NCI-H1105 treated with DMSO at 0.1 percent for 48 hours (cell line): ENCODE data around the gene VRK1.
"Not testable (repeated sequence)": the region's sequence is repeated elsewhere in the genome, so short reads cannot be mapped to it uniquely, and the experiment has no call there.

Source experiments
- DNase-seq: peaks from one replicate; lab custom pipeline; 2025; lab: John Stamatoyannopoulos, UW

The VRK1 gene

GRCh38 chr14:96796851-96797581, at the start of gene VRK1:
TSS of gene VRK1 (plus strand) at chr14:96797382. CDS start at chr14:96833472, 36,090 bp downstream.
- peak; percentile 96 for DNase-seq

- no peak for DNase-seq
Measured at GRCh38 chr14:96747608-96748007, 49.6 kb upstream of the VRK1 start.

- DNase-seq, result peak; percentile 91
Measured at GRCh38 chr14:96748362-96748761, 48.8 kb upstream of the VRK1 start.

DNA sequence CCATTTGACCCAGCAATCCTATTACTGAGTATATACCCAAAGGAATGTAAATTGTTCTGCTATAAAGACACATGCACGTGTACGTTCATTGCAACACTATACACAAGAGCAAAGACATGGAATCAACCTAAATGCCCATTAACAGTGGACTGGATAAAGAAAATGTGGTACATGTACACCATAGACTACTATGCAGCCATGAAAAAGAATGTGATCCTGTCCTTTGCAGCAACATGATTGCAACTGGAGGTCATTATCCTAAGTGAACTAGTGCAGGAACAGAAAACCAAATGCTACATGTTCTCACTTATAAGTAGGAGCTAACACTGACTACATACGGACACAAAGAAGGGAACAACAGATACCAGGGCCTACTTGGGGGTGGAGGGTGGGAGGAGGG, 45.7 kb upstream of the VRK1 start:
- DNase-seq, result no peak

GRCh38 chr14:96752125-96752524, 45.1 kb upstream of the VRK1 start:
- no peak for DNase-seq

- DNase-seq, result no peak
Measured at GRCh38 chr14:96752594-96752993, 44.6 kb upstream of the VRK1 start.

DNA sequence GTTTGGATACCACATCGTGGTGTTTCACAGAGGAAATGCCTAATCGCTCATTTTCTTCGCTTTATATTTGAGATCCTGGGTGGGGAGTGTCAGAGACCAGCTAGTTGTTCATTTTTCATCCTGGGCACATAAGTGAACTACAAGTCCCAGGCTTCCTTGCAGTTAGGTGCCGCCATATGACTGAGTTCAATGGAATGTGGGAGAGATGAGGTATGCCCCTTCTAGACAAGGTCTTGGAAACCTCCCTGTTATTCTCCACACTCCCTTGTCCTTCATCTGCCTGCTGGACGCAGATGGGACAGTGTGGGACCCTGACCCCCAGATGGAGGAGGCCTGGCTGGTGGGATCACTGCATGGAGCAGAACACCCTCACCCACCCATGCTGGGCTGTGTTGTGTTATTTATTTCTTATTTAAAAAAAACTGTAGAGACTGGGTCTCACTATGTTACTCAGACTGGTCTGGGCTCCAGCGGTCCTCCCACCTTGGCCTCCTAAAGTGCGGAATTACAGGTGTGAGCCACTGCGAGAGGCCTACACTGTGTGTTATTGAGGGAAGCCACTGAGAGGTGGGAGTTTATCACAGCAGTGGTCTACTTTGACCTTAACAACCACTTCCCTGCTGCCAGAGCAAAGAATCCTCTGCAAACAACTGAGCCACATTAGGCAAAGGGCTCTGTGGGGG, 42.9 kb upstream of the VRK1 start:
- DNase-seq, result no peak

DNA sequence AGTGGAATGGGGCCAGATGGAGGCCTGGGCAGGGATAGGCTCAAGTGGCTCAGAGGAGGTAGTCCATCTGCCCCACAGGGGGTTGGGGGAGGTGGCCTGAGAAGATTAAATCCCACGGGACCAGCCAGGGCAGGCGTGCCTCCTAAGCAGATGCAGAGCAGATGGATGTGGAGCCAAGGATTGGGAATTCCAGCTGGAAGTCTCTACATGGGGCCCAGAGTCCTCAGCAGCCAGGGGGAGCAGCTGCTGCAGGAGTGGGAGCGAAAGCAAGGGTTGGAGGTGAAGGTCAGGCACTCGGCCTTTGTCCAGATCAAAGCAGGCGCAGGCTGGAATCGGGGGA, 42.4 kb upstream of the VRK1 start:
- no peak for DNase-seq

DNA sequence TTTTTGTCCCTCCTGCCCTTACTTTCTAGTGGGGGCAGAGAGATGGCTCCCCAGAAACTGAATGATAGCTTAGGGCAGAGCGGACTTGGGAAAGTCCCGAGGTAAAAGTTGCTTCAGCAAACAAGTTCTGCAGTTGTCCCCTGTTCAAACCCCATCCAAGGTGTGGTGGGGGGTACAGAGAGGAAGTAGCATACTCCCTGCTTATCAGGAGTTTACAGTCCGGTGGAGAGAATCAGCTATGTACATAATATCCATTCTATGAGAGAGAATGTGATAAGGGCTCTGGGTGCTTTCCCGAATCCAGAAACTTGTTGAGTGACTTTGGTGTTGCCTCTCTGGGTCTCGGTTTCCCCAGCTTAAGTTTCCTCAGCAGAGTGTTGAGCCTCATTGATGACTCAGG, 40.4 kb upstream of the VRK1 start:
- no peak for DNase-seq

DNA sequence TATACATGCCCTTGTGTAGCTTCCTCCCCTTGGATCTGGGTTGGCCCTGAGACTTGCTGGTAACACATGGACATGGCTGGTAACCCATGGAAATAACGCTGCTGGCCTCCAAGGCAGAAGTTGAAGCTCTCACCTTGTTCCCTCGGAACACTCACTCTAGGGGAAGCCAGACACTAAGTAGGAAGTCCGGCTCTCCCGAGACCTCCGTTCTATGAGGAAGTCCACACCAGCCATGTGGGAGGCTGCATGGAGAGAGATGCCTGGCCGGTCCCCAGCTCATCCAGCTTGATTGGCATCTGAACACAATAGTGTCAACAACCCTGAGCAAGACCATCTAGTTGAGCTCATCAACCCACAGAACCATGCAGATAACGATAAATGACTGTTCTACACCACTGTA, 39.7 kb upstream of the VRK1 start:
- DNase-seq, result no peak

- DNase-seq, result no peak
Measured at GRCh38 chr14:96761066-96761465, 36.1 kb upstream of the VRK1 start.

DNA sequence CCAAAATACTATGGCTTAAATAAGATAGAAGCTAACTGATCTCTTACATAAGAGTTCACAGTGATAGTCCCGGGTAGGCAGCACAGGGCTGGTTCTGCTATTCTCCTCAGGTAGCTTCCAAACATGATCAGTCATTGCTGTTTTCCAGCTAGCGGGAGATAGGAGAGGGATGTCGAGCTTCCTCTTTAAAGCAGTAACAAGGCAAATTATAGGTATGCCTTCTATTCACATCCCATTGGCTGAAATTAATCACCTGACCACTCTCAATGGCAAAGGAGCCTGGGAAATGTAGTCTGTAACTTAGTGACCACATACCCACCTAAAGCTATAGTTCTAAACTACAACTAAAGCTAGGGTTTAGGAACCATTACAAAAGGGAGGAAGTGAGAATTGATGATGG, 34.5 kb upstream of the VRK1 start:
- DNase-seq, result peak; percentile 21

DNA sequence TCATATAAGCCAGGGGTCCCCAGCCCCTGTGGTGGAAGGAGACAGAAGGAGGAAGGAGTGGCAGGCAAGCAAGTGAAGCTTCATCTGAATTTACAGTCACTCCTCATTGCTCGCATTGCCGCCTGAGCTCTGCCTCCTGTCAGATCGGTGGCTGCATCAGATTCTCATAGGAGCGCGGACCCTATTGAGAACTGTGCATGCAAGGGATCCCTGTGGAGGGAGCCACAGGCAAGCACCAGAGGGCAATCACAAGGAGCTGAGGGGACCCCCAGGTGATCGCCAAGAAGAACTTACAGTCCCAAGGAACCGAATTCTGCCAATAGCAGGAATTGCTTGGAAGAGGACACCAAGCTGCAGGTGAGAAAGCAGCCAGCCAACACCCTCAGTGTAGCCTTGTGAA, 33.2 kb upstream of the VRK1 start:
- no peak for DNase-seq

- DNase-seq, result not testable (repeated sequence)
Measured at GRCh38 chr14:96765205-96765604, 32.0 kb upstream of the VRK1 start.

DNA sequence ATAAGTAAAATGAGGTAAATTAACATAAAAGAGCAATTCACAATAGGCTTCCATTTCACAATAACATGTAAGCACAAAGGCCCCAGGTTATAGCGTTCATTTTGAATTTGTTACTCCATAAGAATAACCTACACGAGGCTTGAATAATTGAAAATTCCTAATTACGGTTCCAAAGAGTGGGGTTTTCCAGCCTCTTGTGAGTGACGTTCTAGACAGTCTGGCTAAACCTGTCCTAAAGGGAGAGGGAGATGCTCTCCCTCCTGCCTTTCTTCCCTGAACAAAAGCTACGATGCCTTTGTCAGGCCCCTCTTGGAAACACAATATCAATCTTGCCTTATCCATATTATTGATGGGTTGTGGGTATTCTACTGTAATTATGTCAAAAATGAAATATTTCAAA, 24.3 kb upstream of the VRK1 start:
- DNase-seq, result no peak

DNA sequence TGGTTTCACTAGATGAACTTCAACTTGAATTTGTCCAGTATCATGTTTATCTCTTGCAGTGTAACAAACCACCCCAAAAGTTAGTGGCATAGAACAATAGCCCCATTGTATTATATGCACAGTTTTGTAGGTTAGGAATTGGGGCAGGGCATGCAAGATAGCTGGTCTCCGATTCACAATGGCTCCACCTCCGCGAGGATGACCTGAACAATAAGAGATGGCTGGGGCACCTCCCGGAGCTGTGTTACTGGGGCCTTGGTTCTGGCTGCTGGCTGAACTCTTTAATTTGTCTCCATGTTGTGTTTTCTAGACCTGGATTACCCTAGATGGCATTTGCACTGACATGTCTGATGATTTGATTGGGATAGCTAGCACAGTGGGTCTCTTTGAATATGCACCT, 20.4 kb upstream of the VRK1 start:
- no peak for DNase-seq

- DNase-seq, result no peak
Measured at GRCh38 chr14:96780500-96780899, 16.7 kb upstream of the VRK1 start.

DNA sequence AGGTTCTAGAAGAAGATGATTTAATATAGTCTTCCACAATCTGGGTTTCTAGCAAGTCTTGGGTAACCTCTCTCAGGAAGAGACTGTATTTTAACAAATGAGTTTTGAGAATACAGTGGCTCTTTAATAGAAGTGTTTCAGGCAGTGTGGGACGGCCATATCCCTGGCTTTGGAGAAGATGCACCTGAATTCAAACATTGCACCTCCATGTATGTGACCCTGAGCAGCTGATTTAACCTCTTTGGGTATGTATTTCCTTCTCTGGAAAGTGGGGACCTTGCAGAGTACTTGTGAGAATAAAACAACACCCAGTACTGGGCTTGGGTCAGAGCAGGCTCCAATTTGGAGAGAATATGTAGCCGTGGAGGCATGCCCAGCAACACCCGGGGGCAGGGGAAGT, 15.8 kb upstream of the VRK1 start:
- DNase-seq, result no peak

- no peak for DNase-seq
Measured at GRCh38 chr14:96782436-96782835, 14.7 kb upstream of the VRK1 start.

- DNase-seq, result no peak
Measured at GRCh38 chr14:96783043-96783914, 13.9 kb upstream of the VRK1 start.

- DNase-seq, result no peak
Measured at GRCh38 chr14:96783915-96784224, 13.3 kb upstream of the VRK1 start.

DNA sequence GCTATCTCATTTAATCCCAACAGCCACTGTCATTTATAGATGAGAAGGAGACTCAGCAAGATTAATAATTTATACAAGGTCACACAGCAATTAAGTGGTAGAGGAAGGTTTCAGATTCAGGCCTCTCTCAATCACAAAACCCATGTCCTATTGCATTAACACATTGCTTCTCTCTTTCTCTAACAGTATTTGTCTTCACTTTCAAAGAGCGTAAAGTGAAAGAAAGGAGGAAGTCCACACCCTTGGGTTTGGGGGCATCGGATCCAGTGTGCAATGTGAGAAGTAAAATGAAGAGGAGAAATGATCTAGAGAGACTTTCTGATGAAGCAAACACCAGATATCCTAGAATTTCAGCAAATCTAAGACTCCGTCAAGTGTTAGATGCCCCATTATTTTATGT, 7.0 kb upstream of the VRK1 start:
- DNase-seq, result no peak

GRCh38 chr14:96790706-96791105, 6.5 kb upstream of the VRK1 start:
- DNase-seq, result no peak
